ENCODE measurements around the gene MTMR3.

GRCh38 chr22:29944339-29944738 lies 61.4 kb downstream of the MTMR3 start:
- TF ChIP-seq POLR2AphosphoS5 (IDR thresholded peaks at IDR 0.05; ENCODE audit: low read depth, low read length) (no peak), TAF1 (IDR thresholded peaks at IDR 0.05; ENCODE audit: borderline replicate concordance, insufficient read depth, low read length) (no peak), SIN3A (IDR thresholded peaks at IDR 0.05; ENCODE audit: borderline replicate concordance, insufficient read depth, low read length) (no peak)

All from PFSK-1 (cell line).